Ectodermal cell (in vitro differentiated cells): ENCODE results near the gene SERP2.

Experiments
- H3K27ac ChIP-seq: 2 replicates; pipeline ENCODE4 v1.7.0; 2013; ENCODE audit warnings: mild to moderate bottlenecking, low read depth, low read length; ENCODE audit not compliant: insufficient read depth, poor library complexity, severe bottlenecking
- H3K27me3 ChIP-seq: 2 replicates; pipeline ENCODE4 v1.7.0; 2013; ENCODE audit warnings: mild to moderate bottlenecking, low read length; ENCODE audit not compliant: insufficient read depth, control insufficient read depth, poor library complexity, severe bottlenecking
- H3K36me3 ChIP-seq: one replicate; pipeline ENCODE4 v1.7.0; 2013; ENCODE audit warnings: low read length; ENCODE audit not compliant: control insufficient read depth, insufficient read depth
- H3K4me1 ChIP-seq: one replicate; pipeline ENCODE4 v1.7.0; 2013; ENCODE audit warnings: low read length; ENCODE audit not compliant: control insufficient read depth, insufficient read depth
- H3K4me3 ChIP-seq: 2 replicates; pipeline ENCODE4 v1.7.0; 2013; ENCODE audit warnings: low read depth, low read length, control low read depth; ENCODE audit not compliant: insufficient read depth
- H3K9me3 ChIP-seq: 2 replicates; pipeline ENCODE4 v1.7.0; 2013; ENCODE audit warnings: mild to moderate bottlenecking, low read length, moderate library complexity; ENCODE audit not compliant: control insufficient read depth
- WGBS, 2 experiments: methylation state at CpG; one replicate each; pipeline ENCODE4 v1.1.7; 2013; ENCODE audit warnings: missing lambda C conversion rate in 2 of 2; 5-methylcytosine and 5-hydroxymethylcytosine counted together

SERP2 gene

DNA sequence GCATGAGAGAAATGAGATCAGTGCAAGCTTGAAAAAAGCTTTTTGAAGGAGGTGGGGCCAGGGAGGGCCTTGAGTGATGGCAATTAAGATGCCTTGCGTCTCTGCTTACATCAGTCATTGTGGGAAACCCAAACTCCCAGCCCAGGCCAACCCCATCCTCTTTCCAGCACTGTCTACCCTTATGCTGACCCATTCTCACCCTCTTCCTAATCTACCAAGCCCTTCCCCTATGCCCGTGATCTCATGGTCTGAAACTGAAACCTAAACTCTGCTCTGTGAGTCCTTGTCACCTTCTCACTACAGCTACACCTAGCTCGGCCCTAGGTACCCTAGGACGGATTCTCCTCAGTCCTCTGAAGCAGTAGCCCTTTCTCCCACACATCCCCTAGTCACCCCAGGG, 36.0 kb upstream of the SERP2 start:
- Histone ChIP-seq H3K4me1 (peaks cover 2% of the 10 kb centered on the region), H3K9me3 (no peaks in the 10 kb centered on the region), H3K27ac (no peak overlapping the region), H3K4me3 (no peak overlapping the region), H3K27me3 (no peaks in the 10 kb centered on the region), H3K36me3 (no peaks in the 10 kb centered on the region)
- 91 to 92% methylated on average over 4 of the region's 4 CpGs for WGBS, 2 experiments

DNA sequence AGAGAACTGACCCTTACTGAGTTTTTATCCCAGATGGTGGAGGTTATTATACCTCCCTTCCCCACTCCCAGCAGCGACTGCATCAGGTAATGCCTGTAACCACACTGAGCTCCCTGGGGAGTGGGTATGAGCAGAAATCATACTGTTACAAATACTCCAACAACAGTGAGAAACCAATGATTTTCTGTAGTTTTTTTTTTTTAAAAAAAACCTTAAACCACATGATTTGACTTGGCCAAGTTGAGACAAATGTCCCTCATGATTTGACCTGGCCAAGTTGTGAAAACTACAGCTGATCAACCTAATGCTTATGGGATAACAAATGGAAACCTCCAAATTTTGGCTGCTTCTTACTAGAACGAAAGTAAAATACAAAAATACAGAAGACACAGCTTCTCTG, 33.1 kb upstream of the SERP2 start:
- Histone ChIP-seq H3K4me1 (no peaks in the 10 kb centered on the region), H3K36me3 (no peaks in the 10 kb centered on the region), H3K27ac (no peak overlapping the region), H3K9me3 (no peaks in the 10 kb centered on the region), H3K27me3 (no peaks in the 10 kb centered on the region), H3K4me3 (no peak overlapping the region)
- WGBS, 2 experiments: 82 to 85% methylated on average over 2 of the region's 2 CpGs

DNA sequence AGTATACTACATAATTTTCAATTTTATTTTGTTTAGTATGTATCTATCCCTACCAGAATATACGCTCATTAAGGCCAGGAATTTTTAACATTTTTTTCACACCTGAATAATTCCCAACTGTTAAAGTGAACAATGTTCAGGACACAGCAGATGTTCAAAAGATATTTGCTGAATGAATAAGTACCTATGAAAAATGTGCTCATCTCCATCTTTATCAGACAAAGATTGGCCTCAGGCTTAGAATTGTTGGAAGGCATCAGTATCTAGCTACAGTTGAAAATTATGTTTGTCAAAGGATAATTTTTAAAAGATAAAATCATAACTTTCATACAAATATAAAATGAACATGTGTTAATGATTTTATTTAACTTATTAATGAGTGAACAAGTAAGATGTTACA, 30.9 kb upstream of the SERP2 start:
- no peaks in the 10 kb centered on the region for H3K27me3 ChIP-seq
- 100% methylated on average over 1 of the region's 1 CpG; no CpG with 5 or more reads in 1 of the 2 experiments for WGBS, 2 experiments
- no peak overlapping the region for H3K4me3 ChIP-seq
- H3K27ac ChIP-seq: no peak overlapping the region
- no peaks in the 10 kb centered on the region for H3K36me3 ChIP-seq
- H3K4me1 ChIP-seq: no peaks in the 10 kb centered on the region
- H3K9me3 ChIP-seq: no peaks in the 10 kb centered on the region

DNA sequence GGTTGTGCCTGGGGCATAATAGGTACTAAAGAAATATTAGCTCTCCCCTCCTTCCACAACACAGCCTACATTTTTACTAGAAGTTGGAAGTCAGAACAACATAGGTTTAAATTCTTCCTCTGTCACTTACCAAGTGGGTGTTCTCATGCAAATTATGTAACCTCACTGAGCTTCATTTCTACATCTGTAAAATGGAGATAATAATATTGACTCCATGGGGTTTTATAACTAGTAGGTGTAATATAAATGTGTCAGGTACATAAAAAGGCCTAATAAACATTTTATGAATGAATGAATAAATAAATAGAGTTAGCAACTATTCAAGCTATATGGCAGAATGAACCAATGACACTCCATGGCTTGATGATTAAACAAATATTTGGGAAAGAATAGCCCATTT, 27.1 kb upstream of the SERP2 start:
- Histone ChIP-seq H3K4me1 (no peaks in the 10 kb centered on the region), H3K27me3 (no peaks in the 10 kb centered on the region), H3K4me3 (no peak overlapping the region), H3K36me3 (no peaks in the 10 kb centered on the region), H3K9me3 (no peaks in the 10 kb centered on the region), H3K27ac (no peak overlapping the region)

DNA sequence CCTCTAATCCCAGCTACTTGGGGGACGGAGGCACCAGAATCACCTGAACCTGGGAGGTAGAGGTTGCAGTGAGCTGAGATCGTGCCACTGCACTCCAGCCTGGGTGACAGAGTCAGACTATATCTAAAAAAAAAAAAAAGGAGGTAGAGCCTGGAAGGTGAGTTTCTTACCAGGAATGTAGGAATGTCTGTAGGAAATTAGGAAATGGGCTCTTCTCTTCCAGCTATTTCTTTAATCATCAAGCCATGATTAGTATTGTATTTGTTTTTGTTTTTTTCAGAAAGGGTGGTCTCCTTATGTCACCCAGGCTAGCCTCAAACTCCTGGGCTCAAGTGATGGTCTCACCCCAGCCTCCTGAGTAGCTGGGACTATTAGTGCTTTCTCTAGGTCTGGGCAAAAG, 26.3 kb upstream of the SERP2 start:
- 86 to 88% methylated on average over 2 of the region's 2 CpGs for WGBS, 2 experiments
- H3K4me3 ChIP-seq: no peak overlapping the region
- no peaks in the 10 kb centered on the region for H3K36me3 ChIP-seq
- no peaks in the 10 kb centered on the region for H3K27me3 ChIP-seq
- H3K27ac ChIP-seq: no peak overlapping the region
- no peaks in the 10 kb centered on the region for H3K9me3 ChIP-seq
- no peaks in the 10 kb centered on the region for H3K4me1 ChIP-seq

DNA sequence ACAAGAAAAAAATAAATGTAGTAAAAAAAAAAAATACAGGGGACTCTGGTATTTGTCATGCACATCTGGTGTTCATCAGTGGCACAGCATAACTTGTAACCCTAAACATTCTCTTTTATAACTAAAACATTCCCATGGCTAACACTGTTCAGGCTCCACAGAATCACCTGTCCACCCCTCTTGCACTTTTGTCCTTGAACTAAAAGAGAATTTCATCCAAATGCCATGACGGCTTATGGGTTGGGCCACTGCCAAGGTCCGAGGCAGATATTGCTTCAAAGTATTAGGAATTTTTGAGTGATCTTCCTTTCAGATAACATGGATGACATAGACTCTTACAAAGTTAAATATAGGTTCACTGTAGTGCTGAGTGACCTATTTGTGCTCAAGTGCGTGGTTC, 25.7 kb upstream of the SERP2 start:
- 95 to 99% methylated on average over 2 to 3 of the region's 3 CpGs for WGBS, 2 experiments
- Histone ChIP-seq H3K27me3 (no peaks in the 10 kb centered on the region), H3K4me1 (no peaks in the 10 kb centered on the region), H3K27ac (no peak overlapping the region), H3K9me3 (no peaks in the 10 kb centered on the region), H3K36me3 (no peaks in the 10 kb centered on the region), H3K4me3 (no peak overlapping the region)

DNA sequence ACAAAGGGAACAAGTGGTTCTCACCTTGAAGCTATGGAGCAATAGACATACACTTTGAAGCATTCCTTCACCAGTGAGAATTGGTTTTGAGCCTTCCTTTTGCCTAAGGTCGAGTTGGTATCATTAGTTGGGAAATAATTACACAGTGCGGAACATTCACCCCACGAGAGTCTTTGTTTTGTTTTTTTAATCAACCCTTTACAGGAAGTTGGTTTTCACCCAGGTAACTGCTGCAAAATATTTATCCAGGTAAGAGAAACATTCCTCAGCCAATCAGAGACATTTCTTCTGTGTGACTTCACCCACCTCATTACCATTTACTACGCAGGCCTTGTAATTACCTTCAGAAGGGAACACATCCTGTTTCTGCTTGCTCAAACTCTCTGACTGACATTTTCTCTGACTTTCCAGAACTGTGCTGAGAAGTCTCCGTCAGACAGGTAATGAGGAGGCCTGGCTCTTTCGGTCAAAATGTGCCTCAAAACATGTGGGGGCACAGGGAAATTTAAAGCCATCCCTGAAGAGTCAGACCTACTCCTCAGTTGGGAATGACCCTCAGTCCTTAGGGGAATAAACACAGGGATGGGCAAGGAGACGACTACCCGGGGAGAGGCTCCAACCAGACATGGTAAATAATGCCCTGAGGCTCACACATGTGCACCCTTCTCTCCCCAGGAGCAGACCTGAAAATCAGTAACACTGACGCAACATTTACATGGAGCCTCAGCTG, 22.7 kb upstream of the SERP2 start:
- WGBS, 2 experiments: 80 to 83% methylated on average over 9 of the region's 9 CpGs

DNA sequence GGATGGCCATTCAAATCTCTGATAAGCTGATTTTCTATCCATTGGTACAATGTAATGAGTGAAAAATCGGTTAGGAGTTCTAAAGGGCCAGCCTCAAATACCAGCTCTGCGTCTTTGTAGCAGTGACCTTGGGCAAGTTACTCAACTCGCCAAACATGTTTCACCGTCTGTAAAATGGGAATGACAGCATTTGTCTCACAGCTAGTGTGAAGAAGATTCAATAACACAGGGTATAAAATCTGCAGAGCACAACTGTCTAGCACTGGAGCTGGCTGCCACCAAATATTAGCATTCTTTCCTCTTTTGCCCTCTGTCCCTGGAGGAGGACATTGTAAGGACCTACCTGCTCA, 22.1 kb upstream of the SERP2 start:
- no peaks in the 10 kb centered on the region for H3K4me1 ChIP-seq
- WGBS, 2 experiments: 93 to 96% methylated on average over 4 of the region's 4 CpGs
- H3K27ac ChIP-seq: no peak overlapping the region
- H3K27me3 ChIP-seq: no peaks in the 10 kb centered on the region
- no peaks in the 10 kb centered on the region for H3K36me3 ChIP-seq
- no peak overlapping the region for H3K4me3 ChIP-seq
- no peaks in the 10 kb centered on the region for H3K9me3 ChIP-seq

More for the DNA sequence above, 22.7 kb upstream of the SERP2 start:
- no peak overlapping the region for H3K4me3 ChIP-seq
- no peaks in the 10 kb centered on the region for H3K27me3 ChIP-seq
- H3K27ac ChIP-seq: no peak overlapping the region
- no peaks in the 10 kb centered on the region for H3K36me3 ChIP-seq
- no peaks in the 10 kb centered on the region for H3K4me1 ChIP-seq
- no peaks in the 10 kb centered on the region for H3K9me3 ChIP-seq

DNA sequence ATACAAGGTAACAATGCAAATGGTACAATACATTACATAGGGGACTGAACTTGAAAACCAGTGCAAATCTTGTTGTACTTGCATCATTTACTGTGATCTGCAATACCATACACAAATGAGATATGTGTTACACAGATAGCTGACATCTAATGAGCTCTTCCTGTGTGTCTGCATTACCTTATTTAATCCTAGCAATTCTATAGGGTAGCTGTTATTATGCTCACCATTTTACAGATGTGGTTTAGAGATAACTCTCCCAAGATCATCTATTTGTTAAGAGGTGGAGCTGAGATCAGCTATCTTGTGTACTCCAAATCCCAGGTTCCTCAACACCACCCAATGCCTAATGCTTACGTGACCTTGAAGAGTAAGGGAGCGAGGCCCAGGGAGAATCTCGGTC, 21.4 kb upstream of the SERP2 start:
- Histone ChIP-seq H3K4me3 (no peak overlapping the region), H3K4me1 (no peaks in the 10 kb centered on the region), H3K9me3 (no peaks in the 10 kb centered on the region), H3K36me3 (no peaks in the 10 kb centered on the region), H3K27me3 (no peaks in the 10 kb centered on the region), H3K27ac (no peak overlapping the region)
- 95 to 100% methylated on average over 2 to 3 of the region's 3 CpGs for WGBS, 2 experiments

DNA sequence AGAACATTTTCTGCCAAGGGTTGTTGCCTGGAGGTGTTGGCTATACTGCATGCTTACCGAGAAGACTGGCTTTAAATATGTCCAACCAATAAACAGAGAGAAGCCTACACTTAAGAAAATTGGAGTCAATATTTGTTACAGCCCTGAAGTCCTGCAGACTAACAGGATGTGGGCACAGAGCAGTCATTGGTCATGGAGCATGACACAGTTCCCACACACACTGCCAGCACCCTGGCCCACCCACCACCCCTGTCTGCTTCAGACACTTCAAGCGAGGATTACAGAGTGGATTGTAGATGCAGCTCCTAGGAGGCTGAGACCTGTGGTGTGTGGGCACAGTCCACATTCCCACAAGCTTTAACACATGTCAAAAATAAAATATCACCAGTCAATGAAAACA, 21.0 kb upstream of the SERP2 start:
- H3K27me3 ChIP-seq: no peaks in the 10 kb centered on the region
- H3K27ac ChIP-seq: no peak overlapping the region
- H3K36me3 ChIP-seq: no peaks in the 10 kb centered on the region
- H3K4me3 ChIP-seq: no peak overlapping the region
- WGBS, 2 experiments: 91 to 96% methylated on average over 2 of the region's 2 CpGs
- H3K9me3 ChIP-seq: no peaks in the 10 kb centered on the region
- no peaks in the 10 kb centered on the region for H3K4me1 ChIP-seq

DNA sequence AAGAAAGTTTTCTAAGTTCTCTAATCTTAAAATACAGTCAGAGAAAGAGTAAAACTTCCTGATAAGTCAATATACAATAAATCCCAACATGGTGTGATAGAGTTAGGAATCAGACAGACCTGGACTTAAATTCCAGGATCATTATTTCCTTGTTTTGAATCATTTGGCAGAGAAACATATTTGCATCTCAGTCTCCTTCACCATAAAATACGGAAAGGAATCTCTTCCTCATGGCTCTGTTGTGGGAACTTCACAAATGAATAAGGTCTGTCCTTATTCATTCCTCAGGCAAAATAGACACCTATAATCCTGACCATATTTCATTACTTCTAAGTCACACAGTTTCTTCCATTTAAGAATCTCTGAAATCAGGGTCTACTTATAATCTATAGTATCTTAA, 19.3 kb upstream of the SERP2 start:
- 93 to 96% methylated on average over 1 of the region's 1 CpG for WGBS, 2 experiments
- H3K9me3 ChIP-seq: no peaks in the 10 kb centered on the region
- no peaks in the 10 kb centered on the region for H3K27me3 ChIP-seq
- H3K4me1 ChIP-seq: no peaks in the 10 kb centered on the region
- H3K36me3 ChIP-seq: no peaks in the 10 kb centered on the region
- no peak overlapping the region for H3K27ac ChIP-seq
- no peak overlapping the region for H3K4me3 ChIP-seq
